Panc1 (cell line): ENCODE results near the gene PCYT2. TPM values are rescaled to one million over a fixed set of nuclear protein-coding genes. Genes with fewer than 3 reads are reported as not detected.

Experiments
- ATAC-seq: fragments of 200-7000 bp; cut with Tn5 transposase; 2 replicates; pipeline ENCODE4 v1.9.1; 2020; ENCODE audit warnings: mild to moderate bottlenecking, moderate library complexity
- BruUV-seq: library from RNA; stranded (reverse); fragments of 400-500 nt; replicated peaks from 2 replicates; lab custom pipeline; 2021; lab: Mats Ljungman, UMichigan
- CTCF ChIA-PET: fragments of 300-600 bp; sonication (Branson Sonifier 250); formaldehyde crosslinking; loops from one replicate; lab custom pipeline; 2022; ENCODE audit warnings: antibody characterized with exemption; lab: Charles Lee
- POLR2A ChIA-PET: fragments of 300-600 bp; sonication (Branson Sonifier 250); formaldehyde crosslinking; loops from one replicate; lab custom pipeline; 2022; ENCODE audit warnings: antibody characterized with exemption; lab: Charles Lee
- DNase-seq: peaks from one replicate; pipeline ENCODE4 v3.0.0-alpha.2; 2010; ENCODE audit warnings: low read depth, low spot score
- H3K27ac ChIP-seq: 2 replicates; pipeline ENCODE4 v1.5.1; 2011; ENCODE audit warnings: mild to moderate bottlenecking, low read length, inconsistent platforms
- H3K27me3 ChIP-seq: fragments of 200-500 bp; sonication (Bioruptor generic); 2 replicates; pipeline ENCODE4 v1.6.0; 2014; ENCODE audit warnings: low read length, inconsistent platforms; ENCODE audit not compliant: control insufficient read depth, insufficient read depth
- H3K36me3 ChIP-seq: fragments of 200-500 bp; sonication (Bioruptor generic); 2 replicates; pipeline ENCODE4 v1.5.1; 2014; ENCODE audit warnings: inconsistent platforms, mild to moderate bottlenecking, low read length, moderate library complexity; ENCODE audit not compliant: control insufficient read depth, insufficient read depth
- H3K4me1 ChIP-seq: 2 replicates; pipeline ENCODE4 v1.5.1; 2011; ENCODE audit warnings: inconsistent platforms, mild to moderate bottlenecking, low read length, moderate library complexity; ENCODE audit not compliant: control insufficient read depth, insufficient read depth
- H3K4me3 ChIP-seq, 2 experiments: 2 replicates each; pipeline ENCODE4 v1.5.1; 2011 to 2012; ENCODE audit warnings: low read depth in 2 of 2, low read length in 2 of 2, mild to moderate bottlenecking in 2 of 2, inconsistent platforms in 1 of 2, moderate library complexity in 1 of 2
- H3K9me3 ChIP-seq: fragments of 200-500 bp; sonication (Bioruptor generic); 2 replicates; pipeline ENCODE4 v1.5.1; 2014; ENCODE audit warnings: low read depth, mild to moderate bottlenecking, inconsistent platforms, low read length, moderate library complexity; ENCODE audit not compliant: control insufficient read depth, insufficient read depth
- POLR2AphosphoS5 ChIP-seq: IDR thresholded peaks from 2 replicates; pipeline ENCODE4 v1.6.1; 2012; ENCODE audit warnings: mild to moderate bottlenecking, low read depth, low read length, moderate library complexity
- SIN3A ChIP-seq: IDR thresholded peaks from 2 replicates; pipeline ENCODE4 v1.6.1; 2012; ENCODE audit warnings: low read depth, mild to moderate bottlenecking, low read length, moderate library complexity, borderline replicate concordance; ENCODE audit not compliant: insufficient read depth
- TCF7L2 ChIP-seq: IDR thresholded peaks from 2 replicates; pipeline ENCODE4 v1.6.1; 2011; ENCODE audit warnings: mild to moderate bottlenecking, low read depth, low read length, inconsistent platforms
- in situ Hi-C: cut with HindIII; loops from 2 replicates; pipeline ENCODE4 v1.10.0; 2016; ENCODE audit warnings: low sequenced_read_pairs, low pct_unique_long_range_greater_than_20kb
- intact Hi-C: fragments of 100-400 bp; cut with micrococcal nuclease; formaldehyde crosslinking; loops from one replicate; pipeline ENCODE4 v1.10.0; 2022; ENCODE audit not compliant: unreplicated experiment
- total RNA-seq: library from RNA; stranded (reverse); gene quantifications from one replicate; pipeline ENCODE4 v1.2.1, GENCODE V29; 2021; ENCODE audit not compliant: unreplicated experiment
- TF ChIP-seq, protein P1 (sequence below), 2 experiments: IDR thresholded peaks; 2 replicates each; pipeline ENCODE4 v1.6.1; 2011 to 2012; ENCODE audit warnings: low read depth in 2 of 2, control low read depth in 1 of 2, low read length in 1 of 2, mild to moderate bottlenecking in 1 of 2, moderate library complexity in 1 of 2; ENCODE audit not compliant: insufficient read depth in 1 of 2
- TF ChIP-seq, protein P2 (sequence below): fragments of 450-650 bp; IDR thresholded peaks from 2 replicates; pipeline ENCODE4 v1.5.1; 2017; ENCODE audit warnings: mild to moderate bottlenecking

Gene PCYT2
- total RNA-seq, 1 experiment from 2014 or later = 91.2 TPM

DNA sequence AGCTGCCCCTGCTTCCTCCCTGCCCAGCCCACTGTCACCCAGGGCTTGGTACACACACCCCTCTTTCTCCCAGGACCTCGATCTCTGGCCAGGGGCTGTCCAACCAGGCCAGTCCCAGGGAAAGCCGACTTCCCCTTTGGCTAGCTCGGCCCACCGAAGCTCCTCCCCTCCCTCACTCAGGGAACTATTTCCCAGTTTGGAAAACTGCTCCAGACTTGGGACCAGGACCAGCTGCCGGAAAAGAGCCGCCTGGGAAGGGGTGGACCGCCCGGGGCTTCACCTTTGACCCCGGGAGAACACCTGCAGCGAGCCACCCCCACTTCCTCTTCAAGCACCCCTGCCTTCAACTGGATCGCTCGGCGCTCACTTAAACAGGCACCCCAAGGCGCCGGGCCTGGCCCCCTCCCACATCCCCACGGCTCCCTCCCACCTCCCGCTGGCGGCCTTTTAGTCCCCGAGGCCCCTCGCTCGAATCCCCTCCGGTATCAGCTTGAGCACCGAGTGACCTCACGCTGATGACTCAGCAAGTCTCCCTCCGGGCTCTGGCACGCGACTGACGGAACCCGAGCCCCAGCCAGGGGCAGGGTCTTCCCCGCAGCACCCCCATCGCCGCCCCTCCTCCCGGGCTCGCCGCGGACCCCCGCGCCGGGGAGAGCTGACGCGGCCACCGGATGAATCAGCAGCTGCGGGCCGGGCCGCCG, 15.4 kb upstream of the PCYT2 start:
- Histone ChIP-seq H3K36me3 (no peaks in the 10 kb centered on the region; the same call in 1 of the 2 replicates), H3K4me1 (peaks cover 43% of the 10 kb centered on the region), H3K9me3 (no peaks in the 10 kb centered on the region), H3K27ac (peak overlapping the region; percentile 86), H3K4me3 (peak overlapping the region; percentile 61 to 82), H3K27me3 (no peaks in the 10 kb centered on the region)
- in situ Hi-C loops (no loop called here), intact Hi-C loops (no loop called here)
- POLR2A ChIA-PET = interaction anchor here (0.6 to 0.8 kb wide), 4 partner anchors 10 to 532 kb away, joined by 3 to 7 read pairs (median 3); partner anchors contain the start of gene BAHCC1
- TF ChIP-seq, protein P1, sequence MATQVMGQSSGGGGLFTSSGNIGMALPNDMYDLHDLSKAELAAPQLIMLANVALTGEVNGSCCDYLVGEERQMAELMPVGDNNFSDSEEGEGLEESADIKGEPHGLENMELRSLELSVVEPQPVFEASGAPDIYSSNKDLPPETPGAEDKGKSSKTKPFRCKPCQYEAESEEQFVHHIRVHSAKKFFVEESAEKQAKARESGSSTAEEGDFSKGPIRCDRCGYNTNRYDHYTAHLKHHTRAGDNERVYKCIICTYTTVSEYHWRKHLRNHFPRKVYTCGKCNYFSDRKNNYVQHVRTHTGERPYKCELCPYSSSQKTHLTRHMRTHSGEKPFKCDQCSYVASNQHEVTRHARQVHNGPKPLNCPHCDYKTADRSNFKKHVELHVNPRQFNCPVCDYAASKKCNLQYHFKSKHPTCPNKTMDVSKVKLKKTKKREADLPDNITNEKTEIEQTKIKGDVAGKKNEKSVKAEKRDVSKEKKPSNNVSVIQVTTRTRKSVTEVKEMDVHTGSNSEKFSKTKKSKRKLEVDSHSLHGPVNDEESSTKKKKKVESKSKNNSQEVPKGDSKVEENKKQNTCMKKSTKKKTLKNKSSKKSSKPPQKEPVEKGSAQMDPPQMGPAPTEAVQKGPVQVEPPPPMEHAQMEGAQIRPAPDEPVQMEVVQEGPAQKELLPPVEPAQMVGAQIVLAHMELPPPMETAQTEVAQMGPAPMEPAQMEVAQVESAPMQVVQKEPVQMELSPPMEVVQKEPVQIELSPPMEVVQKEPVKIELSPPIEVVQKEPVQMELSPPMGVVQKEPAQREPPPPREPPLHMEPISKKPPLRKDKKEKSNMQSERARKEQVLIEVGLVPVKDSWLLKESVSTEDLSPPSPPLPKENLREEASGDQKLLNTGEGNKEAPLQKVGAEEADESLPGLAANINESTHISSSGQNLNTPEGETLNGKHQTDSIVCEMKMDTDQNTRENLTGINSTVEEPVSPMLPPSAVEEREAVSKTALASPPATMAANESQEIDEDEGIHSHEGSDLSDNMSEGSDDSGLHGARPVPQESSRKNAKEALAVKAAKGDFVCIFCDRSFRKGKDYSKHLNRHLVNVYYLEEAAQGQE (IDR thresholded peaks at IDR 0.05; ENCODE audit: insufficient read depth in 1 of 2, low read depth in 2 of 2, low read length in 1 of 2) = no peak
- no peak for TF ChIP-seq TCF7L2
- TF ChIP-seq SIN3A = peak; percentile 73; the same call in 1 of the 2 replicates
- DNase-seq = no peak
- peak; percentile 59 for ATAC-seq
- TSS peak; percentile 60 for BruUV-seq
- CTCF ChIA-PET = interaction anchor here (0.8 kb wide), 1 partner anchor 28 kb away, joined by 6 read pairs; no protein-coding TSS in a partner anchor

DNA sequence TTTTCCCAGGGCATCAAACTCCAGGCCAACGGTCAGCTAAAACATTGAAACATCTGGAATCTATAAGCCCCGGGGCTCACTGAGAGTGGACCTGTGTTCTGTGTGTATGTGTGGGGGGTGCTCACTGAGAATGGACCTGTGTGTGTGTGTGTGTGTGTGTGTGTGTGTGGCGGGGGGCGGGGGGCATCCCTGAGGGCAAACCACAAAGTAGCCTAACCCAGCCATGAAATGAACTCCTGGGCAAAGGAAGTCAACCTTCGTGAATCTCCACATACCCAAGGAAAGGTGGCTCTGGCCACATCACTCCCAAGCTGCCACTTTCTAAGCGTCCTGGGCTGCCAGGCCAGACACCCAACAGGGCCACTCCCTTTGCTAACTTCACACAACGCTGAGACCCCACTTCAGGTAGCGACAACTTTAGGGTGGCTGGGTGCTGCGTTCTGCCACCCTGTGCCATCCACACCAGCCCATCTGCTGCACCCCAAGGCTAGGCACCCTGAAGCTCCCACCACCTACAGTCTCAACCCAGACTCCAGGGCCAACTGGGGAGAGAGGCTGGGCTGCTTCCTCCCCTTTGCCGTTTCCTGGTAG, 14.8 kb upstream of the PCYT2 start:
- DNase-seq (no peak), ATAC-seq (no peak)
- Histone ChIP-seq H3K27me3 (no peaks in the 10 kb centered on the region), H3K4me3 (peak overlapping the region; percentile 61 to 82), H3K27ac (peak overlapping the region; percentile 86), H3K4me1 (peaks cover 48% of the 10 kb centered on the region), H3K36me3 (peaks cover 2% of the 10 kb centered on the region; the same call in 1 of the 2 replicates), H3K9me3 (no peaks in the 10 kb centered on the region)
- in situ Hi-C loops = no loop called here
- no TSS peak for BruUV-seq
- POLR2A ChIA-PET = interaction anchor here (0.6 to 0.8 kb wide), 5 partner anchors 9 to 531 kb away, joined by 3 to 7 read pairs (median 3); partner anchors contain the start of gene BAHCC1
- CTCF ChIA-PET = interaction anchor here (0.8 kb wide), 1 partner anchor 28 kb away, joined by 6 read pairs; no protein-coding TSS in a partner anchor
- intact Hi-C loops = no loop called here
- TF ChIP-seq TCF7L2 = no peak
- TF ChIP-seq, protein P1 (IDR thresholded peaks at IDR 0.05; ENCODE audit: insufficient read depth in 1 of 2, low read depth in 2 of 2, low read length in 1 of 2) = 0 out of 4 replicates have a peak, but pooled peaks of 1 of the 2 experiments have one; percentile 37
- TF ChIP-seq SIN3A = no peak
- TF ChIP-seq, protein P2, sequence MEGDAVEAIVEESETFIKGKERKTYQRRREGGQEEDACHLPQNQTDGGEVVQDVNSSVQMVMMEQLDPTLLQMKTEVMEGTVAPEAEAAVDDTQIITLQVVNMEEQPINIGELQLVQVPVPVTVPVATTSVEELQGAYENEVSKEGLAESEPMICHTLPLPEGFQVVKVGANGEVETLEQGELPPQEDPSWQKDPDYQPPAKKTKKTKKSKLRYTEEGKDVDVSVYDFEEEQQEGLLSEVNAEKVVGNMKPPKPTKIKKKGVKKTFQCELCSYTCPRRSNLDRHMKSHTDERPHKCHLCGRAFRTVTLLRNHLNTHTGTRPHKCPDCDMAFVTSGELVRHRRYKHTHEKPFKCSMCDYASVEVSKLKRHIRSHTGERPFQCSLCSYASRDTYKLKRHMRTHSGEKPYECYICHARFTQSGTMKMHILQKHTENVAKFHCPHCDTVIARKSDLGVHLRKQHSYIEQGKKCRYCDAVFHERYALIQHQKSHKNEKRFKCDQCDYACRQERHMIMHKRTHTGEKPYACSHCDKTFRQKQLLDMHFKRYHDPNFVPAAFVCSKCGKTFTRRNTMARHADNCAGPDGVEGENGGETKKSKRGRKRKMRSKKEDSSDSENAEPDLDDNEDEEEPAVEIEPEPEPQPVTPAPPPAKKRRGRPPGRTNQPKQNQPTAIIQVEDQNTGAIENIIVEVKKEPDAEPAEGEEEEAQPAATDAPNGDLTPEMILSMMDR = no peak
- TF ChIP-seq POLR2AphosphoS5 = peak; percentile 18; the same call in 1 of the 2 replicates
